SW 1271 (cell line): ENCODE measurements around the gene MAN1B1.
"Not testable (repeated sequence)": the region's sequence is repeated elsewhere in the genome, so short reads cannot be mapped to it uniquely, and the experiment has no call there.

ENCODE experiments used
- DNase-seq, 2 experiments: peaks; one replicate each; lab custom pipeline; 2025; lab: John Stamatoyannopoulos, UW

The MAN1B1 gene

GRCh38 chr9:137127301-137128157 lies 40.7 kb downstream of the MAN1B1 start:
- no peak for DNase-seq

GRCh38 chr9:137128158-137128861 lies 41.5 kb downstream of the MAN1B1 start:
- DNase-seq = no peak

- DNase-seq = no peak
Observed at GRCh38 chr9:137128862-137129455, 42.2 kb downstream of the MAN1B1 start.

GRCh38 chr9:137129456-137130175 lies 42.8 kb downstream of the MAN1B1 start:
- peak; percentile 90 for DNase-seq

GRCh38 chr9:137130176-137130755 lies 43.5 kb downstream of the MAN1B1 start:
- DNase-seq = no peak

GRCh38 chr9:137134191-137134590 lies 47.4 kb downstream of the MAN1B1 start:
- DNase-seq = no peak

- DNase-seq = not testable (repeated sequence)
Observed at GRCh38 chr9:137135154-137135553, 48.4 kb downstream of the MAN1B1 start.

GRCh38 chr9:137136261-137136880 lies 49.6 kb downstream of the MAN1B1 start:
- DNase-seq = no peak

GRCh38 chr9:137136881-137137607 lies 50.3 kb downstream of the MAN1B1 start:
- no peak for DNase-seq

GRCh38 chr9:137138058-137138721 lies 51.4 kb downstream of the MAN1B1 start:
- peak in 1 of 2 experiments; percentile 47 for DNase-seq

GRCh38 chr9:137138722-137139467 lies 52.1 kb downstream of the MAN1B1 start, which contains the start of gene GRIN1:
Gene GRIN1, plus strand, starts transcription at chr9:137139154. Its CDS starts 333 bp downstream, at chr9:137139487.
- DNase-seq = no peak

- DNase-seq = no peak
Observed at GRCh38 chr9:137139468-137140150, 52.8 kb downstream of the MAN1B1 start.

GRCh38 chr9:137140151-137141012 lies 53.6 kb downstream of the MAN1B1 start:
- no peak for DNase-seq

- no peak for DNase-seq
Observed at GRCh38 chr9:137141050-137141810, 54.4 kb downstream of the MAN1B1 start.

- DNase-seq = no peak
Observed at GRCh38 chr9:137141976-137142936, 55.5 kb downstream of the MAN1B1 start.

- no peak for DNase-seq
Observed at GRCh38 chr9:137143459-137143858, 56.7 kb downstream of the MAN1B1 start.
